HUDEP-2 (cell line): ENCODE measurements around the gene GALNT9.
"Not testable (repeated sequence)": the region's sequence is repeated elsewhere in the genome, so short reads cannot be mapped to it uniquely, and the experiment has no call there.

Experiments
- DNase-seq, 76 experiments: peaks; one replicate each; lab custom pipeline; 2025; ENCODE audit not compliant: unreplicated experiment in 76 of 76; lab: John Stamatoyannopoulos, UW

The GALNT9 gene

DNA sequence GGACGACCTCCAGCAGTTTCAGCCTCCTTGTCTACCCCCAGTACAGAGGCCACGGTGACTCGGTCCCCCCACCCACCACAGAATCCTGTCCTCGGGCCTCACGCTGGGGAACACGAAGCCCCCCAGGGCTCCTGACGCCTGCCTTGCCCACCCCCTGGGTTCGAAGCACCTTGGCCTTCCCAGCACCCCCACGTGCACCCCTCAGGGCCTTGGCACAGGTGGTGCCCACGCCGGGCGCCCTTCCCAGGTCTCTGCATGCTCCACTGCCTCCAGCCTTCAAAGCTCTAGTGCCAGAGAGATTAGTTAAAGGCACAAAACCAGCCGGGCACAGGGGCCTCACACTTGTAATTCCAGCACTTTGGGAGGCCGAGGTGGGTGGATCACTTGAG is 123.3 kb downstream of the GALNT9 start:
- no peak for DNase-seq

GRCh38 chr12:132205271-132206045 is 123.9 kb downstream of the GALNT9 start:
- DNase-seq, result no peak

DNA sequence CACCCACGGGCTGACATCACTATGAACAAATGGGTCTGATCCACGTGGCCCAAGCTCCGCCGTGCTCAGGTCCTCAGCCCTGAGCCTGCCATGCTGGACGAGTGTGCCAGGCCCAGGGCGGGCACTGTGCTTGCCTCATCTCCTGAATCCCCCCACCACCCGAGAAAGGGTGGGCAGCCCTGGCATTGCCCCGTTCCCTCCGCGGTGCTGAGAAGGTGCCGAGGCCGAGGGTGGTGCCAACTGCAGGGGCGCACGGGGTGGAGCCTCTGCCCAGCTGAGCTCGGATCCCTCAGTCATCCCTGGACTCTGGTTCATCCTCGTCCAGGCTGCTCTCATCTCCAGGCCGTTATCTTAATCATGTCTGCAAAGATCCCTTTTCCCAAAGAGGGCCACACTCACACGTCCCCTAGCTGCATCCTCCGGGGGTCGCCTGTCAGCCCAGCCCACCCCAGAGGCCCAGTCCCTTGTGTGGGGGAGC is 124.6 kb downstream of the GALNT9 start:
- DNase-seq, result no peak

GRCh38 chr12:132204063-132204792 is 125.2 kb downstream of the GALNT9 start:
- no peak for DNase-seq

- no peak for DNase-seq
Observed at GRCh38 chr12:132202929-132203721, 126.3 kb downstream of the GALNT9 start.

DNA sequence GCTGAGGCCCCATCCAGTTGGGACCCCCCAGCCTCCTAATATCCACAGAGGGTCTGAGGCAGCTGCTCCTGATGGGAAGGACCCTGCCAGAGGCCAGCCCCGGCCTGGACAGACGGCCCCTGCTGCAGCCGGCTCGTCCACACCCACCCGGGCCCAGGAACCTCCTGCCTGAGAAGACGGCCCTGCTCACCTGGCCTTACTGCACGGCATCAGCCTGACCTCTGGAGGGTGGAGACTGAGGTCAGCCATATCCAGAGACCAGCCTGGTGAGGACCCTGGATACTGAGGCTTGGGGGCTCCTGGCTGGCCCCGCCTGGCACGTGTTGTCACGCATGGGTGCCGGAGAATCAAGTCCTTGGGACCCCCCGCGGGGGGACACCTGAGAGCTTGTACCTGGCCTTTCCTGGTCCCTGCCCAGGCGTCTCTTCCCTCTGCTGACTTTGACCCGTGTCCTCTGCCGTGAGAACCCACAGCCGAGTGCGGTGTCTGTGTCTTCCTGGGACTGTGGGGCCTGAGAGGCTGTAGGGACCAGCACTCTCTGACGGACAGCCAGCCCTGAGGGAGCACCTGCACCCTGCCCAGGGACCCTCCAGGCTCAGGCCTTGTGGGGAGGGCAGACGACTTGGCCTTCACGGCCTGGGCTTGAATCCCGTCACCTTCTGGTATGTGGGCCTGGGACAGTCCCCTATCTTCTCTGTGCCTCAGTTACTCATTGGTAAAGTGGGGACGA is 127.8 kb downstream of the GALNT9 start:
- DNase-seq, result no peak

DNA sequence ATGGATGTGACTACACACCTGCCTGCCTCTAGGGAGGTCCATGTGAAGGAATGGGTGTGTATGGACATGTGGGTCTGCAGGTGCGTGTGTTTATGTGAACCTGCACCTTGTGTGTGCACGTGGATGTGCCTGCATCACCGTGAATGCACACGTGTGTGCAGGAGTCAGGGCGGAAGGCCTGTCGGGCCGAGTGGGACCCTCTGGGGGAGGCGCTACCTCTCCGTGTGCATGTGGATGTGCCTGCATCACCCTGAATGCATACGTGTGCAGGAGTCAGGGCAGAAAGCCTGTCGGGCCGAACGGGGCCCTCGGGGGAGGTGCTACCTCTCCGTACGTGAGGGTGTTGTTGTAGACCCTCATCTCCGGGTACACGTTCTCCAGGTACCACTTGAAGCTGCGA is 128.6 kb downstream of the GALNT9 start:
- DNase-seq, result no peak

- no peak for DNase-seq
Observed at GRCh38 chr12:132199526-132200319, 129.7 kb downstream of the GALNT9 start.

DNA sequence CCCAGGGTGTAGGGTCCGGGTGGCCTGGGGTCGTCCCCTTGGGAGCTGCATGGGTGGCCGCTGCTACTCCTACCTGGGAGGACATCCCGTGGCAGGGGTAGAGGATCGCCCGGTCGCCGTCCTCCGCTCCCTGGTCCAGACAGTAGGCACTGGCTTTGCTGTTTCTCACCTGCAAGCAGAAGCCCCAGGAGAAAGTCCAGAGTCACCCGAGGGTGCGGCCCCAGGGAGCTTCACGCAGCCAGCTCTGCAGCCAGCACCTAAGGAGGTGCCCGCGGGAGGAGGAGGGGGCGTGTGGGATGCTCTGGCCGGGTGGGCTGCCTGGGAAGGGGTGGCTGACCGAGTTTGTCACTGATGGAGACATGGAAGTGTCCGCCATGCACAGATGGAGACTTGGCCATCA is 130.3 kb downstream of the GALNT9 start:
- no peak for DNase-seq

GRCh38 chr12:132197581-132198354 is 131.6 kb downstream of the GALNT9 start:
- no peak for DNase-seq

- no peak for DNase-seq
Observed at GRCh38 chr12:132196873-132197390, 132.5 kb downstream of the GALNT9 start.

DNA sequence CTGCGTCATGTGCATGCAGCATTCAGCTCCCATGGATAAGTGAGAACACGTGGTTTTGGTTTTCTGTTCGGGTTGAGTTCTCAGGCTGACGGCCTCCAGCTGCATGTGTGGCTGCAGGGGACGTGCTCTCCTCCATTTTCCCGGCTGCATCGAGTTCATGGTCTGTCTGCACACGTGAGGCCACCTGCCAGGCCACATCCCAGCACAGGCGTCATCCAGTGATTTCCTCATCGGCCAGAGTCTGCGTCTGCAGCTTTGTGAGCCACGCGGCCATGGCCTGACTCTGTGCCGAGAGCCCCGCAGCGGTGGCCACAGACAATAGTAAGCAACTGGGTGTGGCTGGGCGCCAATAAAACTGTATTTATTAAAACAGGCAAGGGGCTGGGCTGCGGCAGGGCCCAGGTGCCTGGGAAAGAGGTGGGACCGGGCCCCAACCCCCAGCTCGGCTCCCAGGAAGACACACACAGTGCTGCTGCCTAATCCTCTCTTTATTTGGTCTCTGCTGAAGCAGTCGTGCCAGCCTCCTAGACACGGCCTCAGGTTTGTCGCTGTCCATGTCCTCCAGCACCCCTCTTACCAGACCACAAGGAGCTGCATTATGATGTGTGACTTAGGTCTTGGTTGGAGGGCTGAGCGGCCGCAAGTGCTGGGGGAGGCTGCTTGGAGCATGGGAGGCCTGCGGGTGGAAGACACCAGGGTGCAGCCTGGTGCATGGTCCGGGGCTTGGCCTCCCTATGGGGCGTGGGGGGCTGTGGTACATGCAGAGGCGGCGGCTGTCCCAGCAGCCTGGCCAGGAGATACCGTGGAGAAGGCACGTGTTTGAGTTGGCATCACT is 133.1 kb downstream of the GALNT9 start:
- DNase-seq, result no peak

- DNase-seq, result not testable (repeated sequence)
Observed at GRCh38 chr12:132195242-132195641, 134.1 kb downstream of the GALNT9 start.

DNA sequence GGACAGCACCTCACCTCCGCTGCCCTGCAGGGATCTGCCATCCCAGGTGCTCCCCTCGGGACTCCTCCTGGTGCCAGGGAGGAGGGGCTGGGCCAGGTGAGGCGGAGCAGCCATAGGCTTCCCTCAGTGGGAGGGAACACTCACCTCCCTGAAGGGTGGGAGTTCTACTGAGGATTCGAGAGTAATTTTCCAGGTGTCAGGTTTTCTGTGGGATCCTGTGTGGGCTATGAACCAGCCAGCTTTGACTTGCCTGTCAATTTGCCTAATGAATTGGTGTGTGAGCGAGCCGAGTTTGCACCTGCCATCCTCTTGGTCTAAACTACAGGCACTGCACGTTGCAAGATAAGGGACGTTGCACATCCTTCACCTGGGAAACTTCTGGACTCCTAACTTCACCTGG is 134.8 kb downstream of the GALNT9 start:
- no peak for DNase-seq

DNA sequence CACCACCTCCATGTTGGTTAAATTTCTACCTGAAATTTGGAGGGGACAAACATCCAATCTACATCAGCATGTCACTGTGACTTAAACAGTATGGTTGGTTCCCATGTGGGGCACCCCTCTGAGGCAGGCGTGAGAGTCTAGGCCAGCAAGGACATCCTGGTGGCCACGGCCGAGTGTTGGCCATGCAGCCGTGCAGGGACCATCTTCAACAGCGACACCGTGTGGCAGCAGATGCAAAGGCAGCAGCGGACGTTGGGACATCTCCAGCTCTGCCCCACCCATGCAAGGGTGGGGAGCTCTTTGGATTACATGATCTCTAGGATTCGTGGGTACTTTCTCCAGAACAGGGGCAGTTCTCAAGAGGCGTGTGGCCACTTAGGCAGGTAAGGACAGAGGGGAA is 135.3 kb downstream of the GALNT9 start:
- DNase-seq, result peak in 20 of 76 experiments; percentile 2 to 36 (median 14)

DNA sequence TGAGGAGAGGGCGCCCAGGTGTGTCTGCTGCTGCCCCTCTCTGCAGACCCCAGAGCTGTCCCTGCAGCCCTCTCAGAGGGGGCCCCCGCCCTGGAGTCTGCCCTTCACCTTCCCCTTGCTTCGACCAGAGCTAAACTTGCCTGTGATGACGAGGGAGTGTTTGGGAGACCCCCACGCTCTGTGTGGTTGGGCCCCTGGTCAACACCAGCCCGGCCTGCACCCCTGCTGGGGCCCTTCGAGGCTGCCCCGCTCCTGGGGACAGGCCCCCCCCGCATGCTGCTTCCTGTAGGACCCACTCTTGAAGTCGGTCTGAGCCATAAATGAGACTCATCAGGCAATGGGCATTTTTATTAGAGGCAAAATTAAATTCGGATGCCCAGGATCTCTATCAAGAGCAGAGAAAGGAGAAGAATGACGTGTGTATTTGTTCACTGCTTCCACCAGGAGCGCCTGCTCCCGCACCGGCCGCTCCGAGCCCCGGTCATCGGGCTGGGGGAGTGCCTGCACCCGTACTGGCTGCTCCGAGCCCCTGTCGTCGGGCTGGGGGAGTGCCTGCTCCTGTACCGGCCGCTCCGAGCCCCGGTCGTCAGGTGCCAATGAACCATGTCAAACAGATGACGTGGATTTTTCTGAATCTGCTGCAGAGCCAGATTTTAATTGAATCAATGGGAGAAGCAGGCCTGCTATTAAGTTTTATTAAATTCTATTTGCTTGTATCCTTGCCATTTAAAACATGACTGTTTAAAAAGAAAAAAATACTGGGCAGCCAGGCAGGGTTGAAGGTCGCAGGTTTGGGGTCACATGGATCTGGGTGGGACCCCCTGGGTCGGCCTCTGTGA is 137.5 kb downstream of the GALNT9 start:
- no peak for DNase-seq
